HG03457 (cell line): ENCODE measurements around the gene C15orf62.

Experiments
- ATAC-seq: cut with Tn5 transposase; IDR thresholded peaks from one replicate; pipeline ENCODE4 v1.9.1; 2021; ENCODE audit warnings: moderate number of reproducible peaks; ENCODE audit not compliant: unreplicated experiment

The C15orf62 gene

GRCh38 chr15:40775740-40776536 is 6.2 kb downstream of the C15orf62 start:
- no peak for ATAC-seq

- ATAC-seq: no peak
Observed at GRCh38 chr15:40776537-40777141, 6.9 kb downstream of the C15orf62 start.

- ATAC-seq: no peak
Observed at GRCh38 chr15:40782609-40783227, 12.9 kb downstream of the C15orf62 start.

- ATAC-seq: no peak
Observed at GRCh38 chr15:40785164-40785563, 15.4 kb downstream of the C15orf62 start.

GRCh38 chr15:40785814-40786213 is 16.0 kb downstream of the C15orf62 start:
- no peak for ATAC-seq

DNA sequence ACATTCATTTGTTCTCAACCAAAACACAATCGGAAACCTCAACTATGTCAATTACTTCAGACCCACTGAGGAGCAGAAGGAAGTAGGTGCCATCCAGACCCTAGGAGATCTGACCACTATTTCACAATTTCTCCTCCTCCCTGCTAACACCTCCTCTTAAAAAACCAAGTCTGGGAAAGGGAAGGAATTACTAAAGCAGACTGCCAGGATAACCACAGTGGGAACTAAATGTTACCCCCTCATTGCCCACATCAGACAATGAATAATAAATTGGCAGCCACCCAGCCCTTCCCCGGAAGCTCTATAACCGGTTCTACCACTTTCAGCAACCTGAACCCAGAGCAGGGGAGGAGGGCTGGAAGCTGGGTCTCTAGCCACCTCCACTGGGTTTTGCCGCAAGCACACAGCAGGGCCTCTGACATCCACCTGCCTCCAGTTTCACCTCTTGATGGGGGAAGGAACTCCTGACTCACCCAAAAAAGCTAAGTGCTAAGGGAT is 17.6 kb downstream of the C15orf62 start:
- ATAC-seq: no peak

DNA sequence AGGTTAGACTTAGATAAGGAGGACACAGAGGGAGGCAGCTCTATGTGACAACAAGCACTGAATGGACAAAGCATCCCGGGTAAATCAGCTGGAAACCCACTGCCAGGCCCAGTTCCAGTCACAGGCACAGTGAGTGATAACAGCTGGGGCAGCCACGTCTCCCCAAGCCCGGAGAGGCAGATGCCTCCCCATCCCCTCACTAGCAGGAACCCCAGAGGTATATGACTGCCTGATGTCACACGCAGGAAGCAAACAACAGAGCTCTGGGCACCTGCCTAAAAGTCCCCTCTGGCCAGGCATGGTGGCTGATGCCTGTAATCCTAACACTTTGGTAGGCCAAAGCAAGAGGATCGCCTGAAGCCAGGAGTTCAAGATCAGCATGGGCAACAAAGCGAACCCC is 18.2 kb downstream of the C15orf62 start:
- no peak for ATAC-seq

DNA sequence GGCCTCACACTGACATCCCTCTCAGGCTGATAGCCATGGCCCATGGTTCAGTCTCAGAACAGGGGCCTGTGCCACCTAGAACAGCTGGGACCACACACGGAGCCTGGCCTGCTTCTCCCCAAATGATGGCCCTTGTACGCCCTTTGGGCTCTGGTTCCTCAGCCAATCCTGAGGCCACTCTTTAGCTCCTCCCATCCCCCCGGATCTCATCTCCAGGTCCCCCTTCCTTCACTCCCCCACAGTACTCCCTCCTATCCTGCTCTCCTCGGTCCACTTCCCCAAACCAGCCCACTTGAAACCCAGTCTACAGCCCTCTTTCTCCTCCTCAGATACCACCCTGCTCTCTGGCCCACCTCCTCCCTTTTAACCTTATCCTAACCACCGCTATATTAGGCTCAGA is 19.3 kb downstream of the C15orf62 start:
- no peak for ATAC-seq

- ATAC-seq: no peak
Observed at GRCh38 chr15:40789999-40790398, 20.2 kb downstream of the C15orf62 start.

DNA sequence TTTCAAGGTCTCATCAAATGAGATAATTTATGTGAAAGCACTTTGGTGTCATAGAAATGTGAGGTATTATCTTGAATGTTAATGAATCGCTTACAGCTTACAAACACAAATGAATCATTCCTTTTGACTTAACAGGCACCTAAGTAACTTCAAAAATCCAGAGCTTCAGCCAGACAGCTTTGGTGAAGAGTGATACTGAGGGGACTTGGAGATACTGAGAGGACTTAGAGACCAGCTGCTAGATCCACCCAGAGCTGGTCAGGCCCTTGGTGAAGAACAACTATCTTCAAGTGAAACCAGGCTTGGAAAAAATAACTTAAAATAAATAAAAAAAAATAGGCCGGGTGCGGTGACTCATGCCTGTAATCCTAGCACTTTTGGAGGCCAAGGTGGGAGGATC is 20.9 kb downstream of the C15orf62 start:
- ATAC-seq: no peak

GRCh38 chr15:40792394-40792793 is 22.6 kb downstream of the C15orf62 start:
- no peak for ATAC-seq

DNA sequence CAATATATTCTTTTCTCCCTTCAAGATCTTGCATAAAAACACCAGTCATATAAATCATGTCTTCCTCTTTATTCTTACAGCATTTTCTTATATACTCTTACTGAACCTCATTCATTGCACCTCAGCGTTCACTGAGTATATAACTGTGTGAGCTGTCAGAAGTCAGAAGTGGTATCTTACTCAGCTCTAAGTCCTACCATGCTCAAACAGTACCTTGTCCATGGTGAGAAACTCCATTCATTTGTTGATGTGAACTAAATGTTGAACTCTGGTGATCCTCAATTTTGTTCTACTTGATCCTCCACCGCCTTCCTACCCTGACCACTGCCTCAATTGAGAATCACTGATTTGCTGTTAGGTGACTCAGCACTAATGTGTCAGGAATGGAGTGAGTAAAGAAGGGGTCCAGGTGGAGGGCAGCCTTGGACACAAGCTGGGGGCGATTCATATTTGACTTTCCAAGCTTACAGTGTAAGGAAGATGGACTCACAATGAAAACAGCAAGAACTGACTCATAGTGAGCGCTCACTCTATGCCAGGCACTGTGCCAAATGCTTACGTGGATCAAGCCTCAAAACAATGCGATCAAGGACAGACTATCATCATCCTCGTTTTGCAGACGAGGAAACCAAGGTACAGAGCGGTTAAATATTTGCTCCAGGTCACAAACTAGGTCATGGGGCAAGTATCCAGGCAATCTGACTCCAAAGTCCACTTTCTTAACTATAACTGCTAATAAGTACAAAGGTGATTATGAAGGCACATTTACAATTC is 23.6 kb downstream of the C15orf62 start:
- ATAC-seq: no peak

GRCh38 chr15:40796041-40796440 is 26.3 kb downstream of the C15orf62 start:
- ATAC-seq: no peak

DNA sequence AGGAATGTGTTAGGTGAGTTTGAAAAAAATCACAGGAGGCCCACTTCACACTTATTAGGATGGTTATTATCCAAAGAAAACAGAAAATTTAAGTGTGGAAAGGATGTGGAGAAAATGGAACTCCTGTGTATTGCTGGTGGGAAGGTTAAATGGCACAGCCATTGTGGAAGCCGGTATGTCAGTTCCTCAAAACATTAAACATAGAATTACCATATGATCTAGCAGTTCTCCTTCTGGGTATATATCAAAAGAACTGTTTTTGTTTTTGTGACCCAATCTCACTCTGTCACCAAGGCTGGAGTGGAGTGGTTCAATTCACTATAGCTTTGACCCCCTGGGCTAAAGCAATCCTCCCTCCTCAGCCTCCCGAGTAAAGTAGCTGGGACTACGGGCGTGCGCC is 26.7 kb downstream of the C15orf62 start:
- ATAC-seq: no peak

DNA sequence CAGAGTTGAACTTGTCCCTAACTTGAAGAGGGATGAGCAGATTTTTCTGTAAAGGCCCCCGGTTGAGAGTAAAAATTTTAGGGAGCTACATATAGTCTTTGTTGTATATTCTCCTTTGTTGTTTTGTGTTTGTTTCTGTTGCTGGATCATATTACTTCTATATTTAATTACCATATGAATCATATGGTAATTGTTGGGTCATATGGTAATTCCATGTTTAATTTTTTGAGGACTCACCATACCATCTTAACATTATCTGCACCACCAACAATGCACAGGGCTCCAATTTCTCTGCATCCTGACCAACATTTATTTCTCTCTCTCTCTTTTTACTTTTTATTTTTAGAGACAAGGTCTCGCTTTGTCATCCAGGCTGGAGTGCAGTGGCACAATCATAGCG is 29.7 kb downstream of the C15orf62 start:
- no peak for ATAC-seq

- ATAC-seq: no peak
Observed at GRCh38 chr15:40803076-40803475, 33.3 kb downstream of the C15orf62 start.

- no peak for ATAC-seq
Observed at GRCh38 chr15:40803688-40804087, 33.9 kb downstream of the C15orf62 start.

DNA sequence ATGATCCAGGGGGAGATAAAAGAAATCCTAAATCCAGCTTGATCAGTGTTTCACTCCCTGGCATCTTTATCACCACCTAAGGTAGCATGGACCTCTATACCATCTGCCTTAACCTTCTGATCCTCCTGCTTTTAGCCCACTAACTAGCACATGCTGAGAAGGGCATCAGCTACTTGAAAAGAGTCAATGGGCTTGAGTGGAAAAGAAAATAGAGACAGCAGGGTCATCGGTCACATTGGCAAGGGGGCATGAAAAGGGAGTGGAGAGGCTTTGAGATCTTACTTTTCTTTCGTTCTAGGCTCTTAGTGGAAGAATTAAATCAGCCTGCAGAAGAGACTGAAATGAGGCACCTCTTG is 36.9 kb downstream of the C15orf62 start:
- no peak for ATAC-seq

DNA sequence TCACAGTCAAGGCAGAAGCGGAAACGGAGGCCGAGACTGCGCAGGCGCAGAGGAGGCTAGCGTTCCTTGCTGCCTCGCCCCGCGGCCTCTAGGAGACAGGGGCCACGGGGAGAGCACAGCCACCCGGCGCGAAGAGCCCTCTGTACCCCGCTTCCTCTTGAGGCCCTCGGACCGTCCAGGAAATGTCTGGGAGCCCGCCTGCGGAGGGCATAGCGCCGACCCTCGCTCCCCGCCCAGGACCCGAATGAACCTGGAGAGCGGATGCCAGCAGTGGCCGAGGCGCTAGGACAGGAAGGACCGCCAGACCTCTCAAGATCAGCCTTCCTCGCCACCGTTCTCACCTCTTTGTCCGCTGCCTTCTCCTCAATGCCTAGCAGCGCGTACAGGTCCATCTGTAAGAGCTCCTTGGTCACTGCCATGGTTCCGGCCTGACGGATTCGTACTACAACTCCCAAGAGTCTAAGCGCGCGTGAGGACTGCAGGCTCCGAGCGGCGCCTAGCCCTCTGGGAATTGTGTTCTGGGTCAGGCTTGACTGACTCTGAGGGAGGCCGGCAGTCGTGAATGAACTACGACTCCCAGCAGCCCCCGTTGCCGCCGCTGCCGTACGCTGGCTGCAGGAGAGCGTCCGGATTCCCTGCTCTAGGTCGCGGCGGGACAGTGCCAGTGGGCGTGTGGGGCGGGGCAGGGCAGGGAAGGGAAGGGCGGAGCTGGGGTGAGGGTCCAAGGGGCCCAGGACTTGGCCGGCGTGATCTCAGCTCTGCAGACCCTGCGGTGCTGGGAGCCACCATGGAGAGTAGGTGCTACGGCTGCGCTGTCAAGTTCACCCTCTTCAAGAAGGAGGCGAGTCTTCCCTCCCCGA is 37.5 kb downstream of the C15orf62 start, which contains the start of the genes DNAJC17 and ZFYVE19:
TSS of gene DNAJC17 (minus strand) at position 446 of the 860 bp plus-strand sequence. CDS start at position 419, 27 bp downstream.
TSS of gene ZFYVE19 (plus strand) at position 62 of the 860 bp plus-strand sequence. CDS start at position 563, 501 bp downstream.
- ATAC-seq: peak; percentile 89

- no peak for ATAC-seq
Observed at GRCh38 chr15:40807888-40808461, 38.2 kb downstream of the C15orf62 start.
